ENCODE data around the gene OR2AT4.
A peak's percentile ranks its signal among the peaks of the same experiment; 100 is the strongest.
"Not testable (repeated sequence)": the region's sequence is repeated elsewhere in the genome, so short reads cannot be mapped to it uniquely, and the experiment has no call there.

Gene OR2AT4

GRCh38 chr11:75096456-75097172 lies at the start of gene OR2AT4:
OR2AT4 (minus strand) TSS chr11:75096876.
- no peak for DNase-seq (ENCODE audit: low read depth)
- H3K4me3 ChIP-seq (ENCODE audit: low read depth, low read length) = no peak within 1 kb of the TSS

DNA sequence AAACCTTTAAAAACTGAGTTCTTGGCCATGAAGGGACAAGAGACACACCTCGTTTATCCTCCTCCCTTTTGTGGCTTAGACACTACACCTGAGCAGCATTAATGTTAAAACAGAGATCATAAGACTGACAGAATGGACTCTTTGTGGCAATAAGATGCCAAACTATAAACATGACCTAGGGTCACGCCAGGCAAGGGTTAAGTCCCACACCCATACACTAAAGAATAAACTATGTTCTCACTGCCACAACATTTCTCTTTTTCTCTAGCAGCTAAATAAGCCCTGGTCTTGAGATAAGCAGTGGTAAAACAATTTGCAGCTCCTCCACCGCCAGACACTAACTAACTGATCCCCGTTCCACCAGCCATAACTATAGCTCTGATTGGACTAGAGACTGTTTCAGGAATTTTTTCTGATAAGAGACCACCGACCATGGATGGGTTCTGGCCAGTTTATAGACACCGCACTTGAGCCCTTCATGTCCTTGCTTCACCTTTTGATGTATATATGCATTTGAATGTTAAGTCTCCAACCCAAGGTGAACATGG lies 49.4 kb upstream of the OR2AT4 start:
- H3K4me3 ChIP-seq (ENCODE audit: low read depth, low read length) = no peak overlapping the region
- DNase-seq (ENCODE audit: low read depth) = no peak

DNA sequence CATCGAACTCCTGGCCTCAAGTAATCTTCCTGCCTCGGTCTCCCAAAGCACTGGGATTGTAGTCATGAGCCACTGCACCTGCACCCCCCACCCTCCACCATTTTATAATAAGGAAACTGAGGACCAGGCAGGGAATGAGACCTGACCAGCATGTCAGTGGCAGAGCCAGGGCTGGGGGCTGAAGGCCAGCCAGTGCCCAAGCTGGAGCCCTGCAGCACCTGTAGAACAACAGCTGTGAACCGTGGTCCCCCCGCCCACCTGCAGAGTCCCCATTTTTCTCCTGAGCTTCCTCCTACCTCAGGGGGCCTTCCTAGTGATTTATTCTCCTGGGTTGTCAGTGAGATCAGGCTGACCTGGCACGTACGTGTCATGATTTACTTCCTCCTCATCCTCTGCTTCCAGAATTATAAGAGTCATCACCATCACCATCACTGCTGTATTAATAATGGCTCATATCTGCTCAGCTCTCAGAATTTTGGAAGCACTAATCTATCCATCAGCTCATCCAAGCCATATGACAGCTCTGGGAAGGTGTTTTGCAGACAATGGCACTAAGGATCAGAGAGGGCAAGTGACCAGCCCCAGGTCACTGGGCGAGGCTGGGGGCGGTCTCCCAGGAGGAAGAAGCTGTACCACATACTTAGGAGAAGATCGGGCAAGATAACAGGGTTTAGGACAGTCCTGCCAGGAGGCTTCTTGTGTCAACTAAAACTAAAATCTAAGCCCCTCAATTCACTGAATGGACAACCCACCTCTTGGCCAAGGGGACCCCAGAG lies 48.7 kb upstream of the OR2AT4 start:
- H3K4me3 ChIP-seq (ENCODE audit: low read depth, low read length) = no peak overlapping the region
- DNase-seq (ENCODE audit: low read depth) = no peak

DNA sequence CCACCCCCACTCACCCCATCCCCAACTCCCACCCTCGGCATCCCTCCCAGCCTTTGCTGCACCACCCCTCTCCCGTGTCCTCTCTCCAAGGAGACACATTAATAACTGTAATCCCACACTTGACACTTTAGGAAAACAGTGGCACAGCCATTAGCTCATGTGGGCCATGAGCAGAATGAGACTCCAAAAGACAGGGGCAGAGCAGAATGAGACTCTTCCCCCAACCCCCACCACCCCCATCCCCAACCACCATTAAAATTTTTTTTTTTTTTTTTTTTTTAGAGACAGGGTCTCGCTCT lies 48.0 kb upstream of the OR2AT4 start:
- no peak for DNase-seq (ENCODE audit: low read depth)
- no peak overlapping the region for H3K4me3 ChIP-seq (ENCODE audit: low read depth, low read length)

DNA sequence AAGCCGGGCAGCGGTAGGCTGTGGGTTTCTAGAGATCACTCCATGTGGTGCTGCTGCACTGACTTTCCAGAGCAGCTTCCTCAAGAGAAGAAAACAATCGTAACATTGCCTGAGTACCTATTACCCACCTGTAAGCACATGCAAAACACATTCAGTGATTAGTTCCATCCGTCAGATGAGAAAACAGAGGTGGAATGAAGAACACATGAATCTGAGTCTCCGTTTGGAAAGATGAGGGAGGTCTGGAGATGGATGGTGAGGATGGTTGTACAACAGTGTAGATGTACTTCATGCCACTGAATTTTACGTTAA lies 46.7 kb upstream of the OR2AT4 start:
- DNase-seq (ENCODE audit: low read depth) = no peak
- no peak overlapping the region for H3K4me3 ChIP-seq (ENCODE audit: low read depth, low read length)

DNA sequence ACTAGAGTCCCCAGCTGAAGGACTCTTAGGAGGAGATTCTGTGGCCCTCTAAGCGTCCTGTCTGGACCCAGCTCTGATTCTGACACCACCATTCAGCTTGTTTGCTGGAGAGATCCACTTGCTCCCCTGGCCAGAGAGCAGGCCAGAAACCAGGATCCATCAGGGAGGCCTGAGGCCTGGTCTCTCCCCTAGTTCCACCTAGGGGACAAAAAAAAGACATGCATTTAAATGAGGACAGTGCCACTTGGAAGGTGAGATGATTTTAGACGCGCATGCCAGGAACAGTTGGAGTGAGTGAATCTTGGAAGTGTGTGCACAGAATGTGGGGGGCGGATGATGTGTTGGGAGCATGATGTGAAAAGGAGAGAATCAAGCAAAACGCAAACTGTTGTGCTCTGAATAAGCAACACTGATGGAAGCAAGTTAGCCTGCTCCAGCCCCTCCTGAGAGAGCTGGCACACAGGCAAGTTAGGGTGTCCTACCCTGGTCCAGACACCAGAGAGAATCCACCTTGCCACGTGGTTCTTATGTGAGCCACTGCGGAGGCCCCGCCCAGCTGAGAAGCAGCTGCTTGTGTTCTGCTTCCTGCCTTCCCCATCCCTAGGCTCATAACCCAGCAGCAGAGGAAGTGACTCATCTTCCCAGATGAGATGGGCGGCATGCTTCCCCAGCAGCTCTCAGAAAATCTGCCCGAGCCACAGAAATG lies 46.2 kb upstream of the OR2AT4 start:
- no peak overlapping the region for H3K4me3 ChIP-seq (ENCODE audit: low read depth, low read length)
- peak; percentile 82 for DNase-seq (ENCODE audit: low read depth)

GRCh38 chr11:75141166-75141565 lies 44.5 kb upstream of the OR2AT4 start:
- no peak for DNase-seq (ENCODE audit: low read depth)
- no peak overlapping the region for H3K4me3 ChIP-seq (ENCODE audit: low read depth, low read length)

DNA sequence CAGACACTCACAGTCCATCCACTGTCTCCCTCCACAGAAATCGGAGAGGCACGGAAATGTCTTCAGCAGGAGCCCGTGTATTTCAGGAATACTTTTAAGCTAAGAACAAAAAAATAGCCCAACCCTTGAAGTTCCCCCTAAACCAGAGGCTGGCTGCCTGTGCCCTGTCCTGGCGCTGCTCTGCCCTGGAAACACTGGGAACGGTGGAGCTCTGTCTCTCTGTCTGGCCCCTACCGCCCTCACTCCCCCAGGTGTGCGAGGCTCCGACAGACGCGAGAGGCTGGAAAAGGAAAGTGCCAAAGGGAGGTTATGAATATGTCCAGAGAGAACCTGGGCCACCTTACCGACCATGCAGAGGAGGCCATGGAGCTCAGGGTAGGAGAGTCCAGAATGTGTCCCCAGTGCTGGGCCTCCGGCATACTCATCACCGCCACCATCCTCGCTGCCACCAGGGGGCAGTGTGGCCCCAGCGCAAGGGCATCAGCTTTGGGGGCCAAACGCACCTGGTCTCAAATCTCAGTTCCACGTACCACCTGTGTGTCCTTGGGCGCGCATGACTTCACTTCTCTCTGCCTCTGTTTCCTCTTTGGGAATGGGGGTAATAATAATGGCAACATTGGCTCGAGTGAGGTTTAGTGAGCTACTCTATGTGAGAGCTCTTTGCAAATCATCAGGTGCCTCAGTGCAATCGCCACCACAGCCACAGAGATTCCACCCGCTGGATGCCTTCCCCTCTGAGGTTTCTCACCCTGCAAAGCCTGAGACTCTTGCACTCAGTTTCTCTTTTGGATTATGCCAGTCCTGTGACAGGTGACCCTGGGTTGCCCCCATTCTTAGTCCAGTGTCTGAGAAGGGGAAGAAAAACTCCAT lies 43.8 kb upstream of the OR2AT4 start:
- no peak overlapping the region for H3K4me3 ChIP-seq (ENCODE audit: low read depth, low read length)
- no peak for DNase-seq (ENCODE audit: low read depth)

DNA sequence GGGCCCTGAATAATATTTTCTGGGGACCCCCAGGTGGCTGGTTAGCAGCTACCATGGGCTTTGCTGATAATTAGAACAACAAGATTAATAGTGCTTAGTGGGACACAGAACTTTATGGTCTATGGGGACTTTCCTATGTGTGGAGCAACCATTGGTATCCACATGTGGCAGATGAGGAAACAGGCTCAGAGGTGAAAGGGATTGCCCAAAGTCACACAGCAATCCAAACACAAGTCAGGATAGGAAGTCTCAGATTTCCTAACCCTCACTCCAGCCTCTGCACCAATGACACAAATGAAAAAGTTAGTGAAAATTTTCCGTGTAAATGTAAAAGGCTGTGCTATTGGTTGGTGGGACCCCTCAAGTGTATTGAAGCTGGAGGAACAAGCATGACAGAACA lies 39.0 kb upstream of the OR2AT4 start:
- DNase-seq (ENCODE audit: low read depth) = no peak
- no peak overlapping the region for H3K4me3 ChIP-seq (ENCODE audit: low read depth, low read length)

GRCh38 chr11:75135021-75135650 lies 38.5 kb upstream of the OR2AT4 start:
- no peak for DNase-seq (ENCODE audit: low read depth)

GRCh38 chr11:75133976-75134375 lies 37.3 kb upstream of the OR2AT4 start:
- no peak for DNase-seq (ENCODE audit: low read depth)
- H3K4me3 ChIP-seq (ENCODE audit: low read depth, low read length) = no peak overlapping the region

More at GRCh38 chr11:75135021-75135650, 38.5 kb upstream of the OR2AT4 start:
- H3K4me3 ChIP-seq (ENCODE audit: low read depth, low read length) = no peak overlapping the region

- H3K4me3 ChIP-seq (ENCODE audit: low read depth, low read length) = no peak overlapping the region
- no peak for DNase-seq (ENCODE audit: low read depth)
Observed at GRCh38 chr11:75132080-75132479, 35.4 kb upstream of the OR2AT4 start.

DNA sequence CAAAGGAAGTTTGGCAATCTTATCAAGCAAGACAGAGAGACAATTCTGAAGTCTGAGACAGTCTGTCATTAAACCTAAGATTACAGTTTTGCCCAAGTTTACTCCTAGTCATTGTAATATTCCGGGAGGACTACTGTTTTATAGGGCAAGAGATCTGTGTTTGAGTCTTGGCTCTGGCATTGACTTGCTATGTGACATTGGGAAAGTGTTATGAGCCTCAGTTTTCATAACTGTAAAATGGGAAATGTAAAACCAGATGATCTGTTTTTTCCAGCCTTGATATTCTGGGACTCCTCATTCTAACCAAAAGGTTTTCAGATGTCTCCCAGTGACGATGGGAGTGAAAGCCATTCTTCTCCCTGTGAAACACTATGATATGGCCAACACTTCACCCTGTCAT lies 29.9 kb upstream of the OR2AT4 start:
- H3K4me3 ChIP-seq (ENCODE audit: low read depth, low read length) = no peak overlapping the region
- no peak for DNase-seq (ENCODE audit: low read depth)

- H3K4me3 ChIP-seq (ENCODE audit: low read depth, low read length) = no peak overlapping the region
- DNase-seq (ENCODE audit: low read depth) = no peak
Observed at GRCh38 chr11:75118577-75118976, 21.9 kb upstream of the OR2AT4 start.

DNA sequence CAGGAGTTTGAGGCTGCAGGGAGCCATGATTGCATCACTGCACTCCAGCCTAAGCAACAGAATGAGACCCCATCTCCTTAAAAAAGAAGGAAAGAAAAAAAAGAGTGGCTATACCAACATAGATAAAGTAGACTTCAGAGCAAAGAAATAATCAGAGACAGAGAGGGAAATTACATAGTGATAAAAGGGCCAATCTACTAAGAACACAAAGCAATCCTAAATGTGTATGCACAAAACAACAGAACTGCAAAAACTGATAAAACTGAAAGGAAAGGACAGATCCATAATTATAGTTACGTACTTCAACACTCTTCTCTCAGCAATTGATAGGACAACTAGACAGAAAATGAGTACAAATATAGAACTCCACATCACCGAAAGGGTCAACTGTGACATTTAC lies 17.8 kb upstream of the OR2AT4 start:
- H3K4me3 ChIP-seq (ENCODE audit: low read depth, low read length) = no peak overlapping the region
- no peak for DNase-seq (ENCODE audit: low read depth)

DNA sequence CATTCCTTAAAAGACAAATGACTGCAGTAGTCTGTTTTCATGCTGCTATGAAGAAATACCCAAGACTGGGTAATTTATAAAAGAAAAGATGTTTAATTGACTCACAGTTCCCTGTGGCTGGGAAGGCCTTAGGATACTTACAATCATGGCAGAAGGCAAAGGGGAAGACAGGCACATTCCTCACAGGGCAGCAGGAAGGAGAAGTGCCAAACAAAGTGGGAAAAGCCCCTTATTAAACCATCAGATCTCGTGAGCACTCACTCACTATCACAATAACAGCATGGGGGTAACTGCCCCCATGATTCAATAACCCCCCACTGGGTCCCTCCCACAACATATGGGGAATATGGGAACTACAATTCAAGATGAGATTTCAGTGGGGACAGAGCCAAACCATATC lies 16.4 kb upstream of the OR2AT4 start:
- DNase-seq (ENCODE audit: low read depth) = no peak
- H3K4me3 ChIP-seq (ENCODE audit: low read depth, low read length) = no peak overlapping the region

DNA sequence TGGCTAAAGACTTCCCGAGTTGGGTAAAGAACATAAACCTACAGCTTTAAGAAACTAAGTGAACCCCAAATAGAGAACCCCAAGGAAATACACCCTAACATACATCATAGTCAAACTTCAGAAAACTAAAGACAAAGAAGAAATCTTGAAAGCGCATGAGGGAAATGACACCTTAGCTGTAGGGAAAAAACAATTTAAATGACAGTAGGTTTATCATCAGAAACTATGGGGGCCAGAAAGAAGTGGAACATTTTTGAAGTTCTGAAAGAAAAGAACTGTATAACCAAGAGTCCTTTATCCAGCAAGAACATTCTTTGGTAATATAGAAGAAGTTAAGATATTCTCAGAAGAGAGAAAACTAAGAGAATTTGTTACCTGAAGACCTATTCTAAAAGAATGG lies 15.5 kb upstream of the OR2AT4 start:
- H3K4me3 ChIP-seq (ENCODE audit: low read depth, low read length) = no peak overlapping the region
- DNase-seq (ENCODE audit: low read depth) = no peak

- DNase-seq (ENCODE audit: low read depth) = no peak
- no peak overlapping the region for H3K4me3 ChIP-seq (ENCODE audit: low read depth, low read length)
Observed at GRCh38 chr11:75107187-75107586, 10.5 kb upstream of the OR2AT4 start.

GRCh38 chr11:75105967-75106681 lies 9.4 kb upstream of the OR2AT4 start:
- not testable (repeated sequence) for DNase-seq (ENCODE audit: low read depth); H3K4me3 ChIP-seq (ENCODE audit: low read depth, low read length)
